Suppressor macrophage (primary cell): ENCODE measurements around the gene SLC7A4.

Experiments used
- DNase-seq, 4 experiments: peaks; one replicate each; pipeline ENCODE4 v3.0.0-alpha.2; 2020 to 2022

The SLC7A4 gene

GRCh38 chr22:20997536-20998257 lies 34.7 kb downstream of the SLC7A4 start:
- DNase-seq, result no peak

GRCh38 chr22:20996598-20997535 lies 35.5 kb downstream of the SLC7A4 start:
- no peak for DNase-seq

- DNase-seq, result no peak
Observed at GRCh38 chr22:20996031-20996410, 36.3 kb downstream of the SLC7A4 start.

GRCh38 chr22:20995329-20996030 lies 36.9 kb downstream of the SLC7A4 start:
- no peak for DNase-seq

GRCh38 chr22:20994902-20995241 lies 37.5 kb downstream of the SLC7A4 start:
- no peak for DNase-seq

GRCh38 chr22:20994128-20994901 lies 38.0 kb downstream of the SLC7A4 start:
- no peak for DNase-seq

GRCh38 chr22:20993304-20994127 lies 38.8 kb downstream of the SLC7A4 start:
- no peak for DNase-seq

- DNase-seq, result no peak
Observed at GRCh38 chr22:20992456-20993303, 39.7 kb downstream of the SLC7A4 start.

- no peak for DNase-seq
Observed at GRCh38 chr22:20992056-20992442, 40.3 kb downstream of the SLC7A4 start.

GRCh38 chr22:20991252-20992055 lies 40.9 kb downstream of the SLC7A4 start:
- no peak for DNase-seq

GRCh38 chr22:20990184-20991180 lies 41.9 kb downstream of the SLC7A4 start:
- DNase-seq, result no peak

GRCh38 chr22:20989323-20990138 lies 42.8 kb downstream of the SLC7A4 start:
- no peak for DNase-seq

GRCh38 chr22:20988573-20989322 lies 43.6 kb downstream of the SLC7A4 start:
- no peak for DNase-seq

- no peak for DNase-seq
Observed at GRCh38 chr22:20987375-20987774, 45.0 kb downstream of the SLC7A4 start.

GRCh38 chr22:20986365-20986764 lies 46.0 kb downstream of the SLC7A4 start:
- no peak for DNase-seq

- DNase-seq, result no peak
Observed at GRCh38 chr22:20985720-20986119, 46.6 kb downstream of the SLC7A4 start.
